Skin epidermis (tissue), 12 donors: ENCODE results near the gene UBE2Q1.

Experiments used
- H3K27ac ChIP-seq, 21 experiments: fragments of 200-600 bp; sonication (generic) in 11 of 21; one replicate each; pipeline ENCODE4 v1.5.0; 2020; ENCODE audit warnings: mild to moderate bottlenecking in 3 of 21, inconsistent platforms in 2 of 21, moderate library complexity in 2 of 21
- H3K4me3 ChIP-seq, 7 experiments: fragments of 200-600 bp; sonication (generic) in 2 of 7; one replicate each; pipeline ENCODE4 v1.5.0; 2020; ENCODE audit warnings: inconsistent platforms in 2 of 7, mild to moderate bottlenecking in 2 of 7, moderate library complexity in 1 of 7

UBE2Q1 gene

GRCh38 chr1:154579374-154579773 is 20.9 kb upstream of the UBE2Q1 start:
- H3K27ac ChIP-seq, result no peak overlapping the region

GRCh38 chr1:154578058-154578418 is 19.6 kb upstream of the UBE2Q1 start:
- Histone ChIP-seq H3K4me3 (no peak overlapping the region), H3K27ac (no peak overlapping the region)

More at GRCh38 chr1:154579374-154579773, 20.9 kb upstream of the UBE2Q1 start:
- H3K4me3 ChIP-seq, result no peak overlapping the region

GRCh38 chr1:154577346-154578057 is 19.0 kb upstream of the UBE2Q1 start:
- Histone ChIP-seq H3K4me3 (no peak overlapping the region), H3K27ac (no peak overlapping the region)

- no peak overlapping the region for H3K4me3 ChIP-seq
- H3K27ac ChIP-seq, result no peak overlapping the region
Measured at GRCh38 chr1:154575951-154576566, 17.6 kb upstream of the UBE2Q1 start.

DNA sequence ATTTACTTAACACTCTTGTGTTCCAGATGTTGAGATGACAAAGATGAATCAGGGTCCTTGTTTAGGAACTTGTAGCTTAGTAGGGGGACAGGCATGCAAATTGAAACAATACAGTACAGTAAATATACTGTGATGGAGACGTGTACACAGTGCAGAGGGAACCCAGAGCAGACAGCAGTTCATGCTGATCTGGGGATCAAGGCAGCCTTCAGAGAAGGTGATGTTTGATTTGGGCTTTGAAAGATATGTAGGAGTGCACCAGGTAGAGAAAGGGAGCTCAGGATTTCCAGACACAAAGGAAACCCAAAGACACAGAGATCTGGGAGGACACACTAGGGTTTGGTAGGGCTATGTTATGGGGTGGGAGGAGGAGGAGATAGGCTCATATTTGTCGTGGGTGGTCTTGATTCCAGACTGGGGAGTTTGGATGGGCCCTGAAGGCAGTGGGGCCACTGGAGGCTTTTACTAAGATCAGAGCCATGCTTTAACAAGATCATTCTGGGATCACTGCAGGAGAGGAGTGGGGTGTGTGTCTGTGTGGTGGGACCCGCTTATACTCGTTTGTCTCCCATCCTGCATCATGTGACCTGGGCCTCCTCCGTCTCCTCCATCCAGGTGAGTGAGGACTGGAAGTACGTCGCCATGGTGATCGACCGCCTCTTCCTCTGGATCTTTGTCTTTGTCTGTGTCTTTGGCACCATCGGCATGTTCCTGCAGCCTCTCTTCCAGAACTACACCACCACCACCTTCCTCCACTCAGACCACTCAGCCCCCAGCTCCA is 16.9 kb upstream of the UBE2Q1 start:
- Histone ChIP-seq H3K27ac (no peak overlapping the region), H3K4me3 (no peak overlapping the region)

DNA sequence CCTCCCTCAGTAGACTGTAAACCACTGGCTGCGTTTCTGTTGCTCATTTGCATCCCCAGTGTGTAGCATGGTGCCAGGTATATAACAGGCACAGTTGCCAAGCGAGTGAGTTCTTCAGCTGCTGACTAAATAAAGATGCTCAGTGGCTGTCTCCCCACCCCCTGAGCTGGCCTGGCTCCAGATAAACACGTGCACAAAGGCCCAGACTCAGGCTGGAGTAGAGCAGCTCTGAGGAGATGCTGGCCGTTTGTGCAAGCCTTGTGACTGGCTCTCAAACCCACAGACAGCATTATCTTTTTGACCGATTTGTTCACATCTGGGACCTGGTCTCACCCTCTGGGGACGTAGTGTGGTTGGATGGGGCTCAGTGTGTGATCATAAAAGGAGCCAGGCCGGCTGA is 16.3 kb upstream of the UBE2Q1 start:
- Histone ChIP-seq H3K27ac (no peak overlapping the region), H3K4me3 (no peak overlapping the region)

- H3K27ac ChIP-seq, result no peak overlapping the region
- H3K4me3 ChIP-seq, result no peak overlapping the region
Measured at GRCh38 chr1:154573168-154573510, 14.7 kb upstream of the UBE2Q1 start.

- Histone ChIP-seq H3K4me3 (no peak overlapping the region), H3K27ac (no peak overlapping the region)
Measured at GRCh38 chr1:154572468-154573167, 14.2 kb upstream of the UBE2Q1 start.

DNA sequence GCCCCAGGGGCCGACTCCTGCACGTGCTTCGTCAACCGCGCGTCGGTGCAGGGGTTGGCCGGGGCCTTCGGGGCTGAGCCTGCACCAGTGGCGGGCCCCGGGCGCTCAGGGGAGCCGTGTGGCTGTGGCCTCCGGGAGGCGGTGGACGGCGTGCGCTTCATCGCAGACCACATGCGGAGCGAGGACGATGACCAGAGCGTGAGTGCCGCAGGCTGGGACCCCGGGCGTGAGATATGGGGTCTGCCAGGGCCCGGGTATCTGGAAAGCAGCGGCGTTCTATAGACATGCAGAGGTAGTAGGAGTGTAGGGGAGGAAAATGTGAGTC is 13.5 kb upstream of the UBE2Q1 start:
- H3K27ac ChIP-seq, result no peak overlapping the region
- H3K4me3 ChIP-seq, result no peak overlapping the region

GRCh38 chr1:154571244-154571963 is 12.9 kb upstream of the UBE2Q1 start:
- Histone ChIP-seq H3K4me3 (no peak overlapping the region), H3K27ac (no peak overlapping the region)

DNA sequence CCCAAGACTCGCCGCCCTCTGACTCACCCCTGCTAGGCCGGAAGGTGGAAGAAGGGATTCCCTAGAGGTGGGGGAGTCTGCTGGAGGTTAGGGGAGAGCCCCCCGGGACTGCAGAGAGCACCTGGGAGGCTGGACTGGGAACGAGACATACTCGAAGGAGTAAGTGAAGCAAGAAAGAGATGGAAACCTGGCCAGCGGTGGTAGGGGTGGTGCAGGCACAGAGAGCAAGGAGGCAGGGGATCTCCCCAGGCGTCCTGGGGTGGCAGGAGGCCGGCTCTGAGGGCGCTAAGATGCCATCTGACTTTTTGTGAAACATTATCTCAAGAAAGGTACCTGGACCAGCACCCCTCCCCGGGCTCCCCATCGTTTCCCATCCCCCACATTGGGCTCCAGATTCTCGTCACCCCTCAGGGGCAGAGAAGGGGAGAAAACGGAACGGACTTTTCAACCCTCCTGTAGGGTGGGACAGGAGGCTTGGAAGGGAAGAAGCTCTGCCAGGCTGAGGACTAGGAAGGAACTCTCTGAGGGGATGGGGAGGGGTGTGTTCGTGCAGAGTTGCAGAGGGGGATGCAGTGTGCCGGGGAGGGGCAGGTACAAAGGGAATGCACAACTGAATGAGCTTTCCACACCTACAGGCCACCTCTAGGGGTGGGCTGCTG is 9.8 kb upstream of the UBE2Q1 start:
- peak overlapping the region in 6 of 7 experiments; percentile 5 to 41 (median 14) for H3K4me3 ChIP-seq
- H3K27ac ChIP-seq, result no peak overlapping the region

- H3K27ac ChIP-seq, result peak within 1 kb of the TSS in 1 of 21 experiments; percentile 40
Measured at GRCh38 chr1:154567386-154568156, 9.1 kb upstream of the UBE2Q1 start, which contains the start of gene CHRNB2. Gene CHRNB2, plus strand, starts transcription at chr1:154567778. Its CDS starts 267 bp downstream, at chr1:154568045.

DNA sequence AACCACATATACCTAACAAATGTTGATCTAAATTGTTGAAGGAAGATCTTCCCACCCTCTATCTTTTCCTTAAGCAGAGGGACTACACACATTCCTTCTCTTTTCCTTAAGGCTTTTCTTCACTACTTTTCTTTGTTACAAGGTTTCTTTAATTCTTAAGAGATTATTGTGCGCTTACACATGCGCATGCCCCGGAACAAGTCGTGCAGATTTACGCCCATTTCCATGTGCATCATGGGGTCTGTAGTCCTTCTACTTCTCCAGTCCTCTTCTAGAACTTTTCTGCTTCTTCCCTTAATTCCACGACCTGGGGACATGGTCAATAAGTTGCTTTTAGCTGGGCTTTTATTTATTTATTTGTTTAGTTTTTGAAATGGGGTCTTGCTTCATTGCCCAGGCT is 7.4 kb upstream of the UBE2Q1 start:
- Histone ChIP-seq H3K27ac (no peak overlapping the region), H3K4me3 (no peak overlapping the region)

More at GRCh38 chr1:154567386-154568156, 9.1 kb upstream of the UBE2Q1 start, which contains the start of gene CHRNB2:
- peak within 1 kb of the TSS in 6 of 7 experiments; percentile 5 to 41 (median 14) for H3K4me3 ChIP-seq

- H3K4me3 ChIP-seq, result peak overlapping the region; percentile 43 to 96 (median 80)
Measured at GRCh38 chr1:154559466-154560044, 1.1 kb upstream of the UBE2Q1 start.

GRCh38 chr1:154558720-154559465 is 431 bp upstream of the UBE2Q1 start:
- Histone ChIP-seq H3K4me3 (peak overlapping the region; percentile 43 to 96 (median 80)), H3K27ac (peak overlapping the region in 20 of 21 experiments; percentile 74 to 96 (median 92))

More at GRCh38 chr1:154559466-154560044, 1.1 kb upstream of the UBE2Q1 start:
- H3K27ac ChIP-seq, result peak overlapping the region in 20 of 21 experiments; percentile 74 to 96 (median 92)

DNA sequence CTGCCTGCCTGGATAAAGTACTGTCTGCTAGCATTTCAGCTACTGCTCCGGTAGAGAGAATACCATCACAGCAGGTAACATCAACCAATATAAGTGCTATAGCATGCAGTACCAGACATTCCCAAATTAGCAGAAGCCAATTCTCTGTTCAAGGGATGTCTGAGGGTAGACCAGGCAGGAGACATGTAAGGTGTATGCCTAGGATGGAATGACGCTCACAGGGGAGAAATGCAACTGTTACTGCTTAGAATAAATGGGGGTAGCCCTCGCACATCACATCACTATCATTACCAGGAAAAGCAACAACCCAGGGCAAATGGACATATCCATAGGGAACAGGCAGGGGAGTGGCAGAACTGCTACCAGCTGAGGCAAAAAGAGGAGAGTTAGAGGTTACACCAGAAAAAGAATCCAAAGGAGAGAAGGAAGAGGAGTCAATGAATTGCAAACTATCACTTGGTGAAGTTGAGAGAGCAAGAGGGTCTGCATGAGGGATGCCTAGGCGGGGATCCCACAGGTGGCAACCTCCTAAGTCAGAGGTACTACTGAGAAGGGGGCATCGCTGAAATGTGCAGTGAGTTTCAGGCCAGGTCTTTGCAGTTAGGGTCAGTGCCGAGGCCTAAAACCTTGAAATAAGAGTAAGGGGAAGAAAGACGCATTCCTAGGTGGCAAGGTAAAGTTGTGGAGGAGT is 1.1 kb downstream of the UBE2Q1 start:
- peak overlapping the region; percentile 52 to 96 (median 85) for H3K4me3 ChIP-seq
- H3K27ac ChIP-seq, result peak overlapping the region in 19 of 21 experiments; percentile 82 to 96 (median 93)
